ENCODE results near the gene FXR1.

FXR1 gene

GRCh38 chr3:180959691-180960090 lies 47.2 kb downstream of the FXR1 start:
- Histone ChIP-seq H3K27ac (ENCODE audit: poor library complexity, severe bottlenecking) (no peak overlapping the region), H3K36me3 (ENCODE audit: low read depth) (peaks cover 96% of the 10 kb centered on the region), H3K4me3 (ENCODE audit: severe bottlenecking) (no peak overlapping the region), H3K27me3 (ENCODE audit: insufficient read depth, poor library complexity, severe bottlenecking) (no peaks in the 10 kb centered on the region), H3K4me1 (ENCODE audit: insufficient read depth, poor library complexity, severe bottlenecking) (no peaks in the 10 kb centered on the region), H3K9me3 (ENCODE audit: severe bottlenecking) (no peaks in the 10 kb centered on the region)
- no peak for TF ChIP-seq CTCF (IDR thresholded peaks at IDR 0.05; ENCODE audit: poor library complexity, severe bottlenecking)
- ATAC-seq (ENCODE audit: low read depth) (no peak), DNase-seq (ENCODE audit: low spot score) (no peak)

- no peak overlapping the region for H3K27ac ChIP-seq (ENCODE audit: poor library complexity, severe bottlenecking)
- no peaks in the 10 kb centered on the region for H3K27me3 ChIP-seq (ENCODE audit: insufficient read depth, poor library complexity, severe bottlenecking)
- no peaks in the 10 kb centered on the region for H3K9me3 ChIP-seq (ENCODE audit: severe bottlenecking)
- H3K4me3 ChIP-seq (ENCODE audit: severe bottlenecking), result no peak overlapping the region
- H3K4me1 ChIP-seq (ENCODE audit: insufficient read depth, poor library complexity, severe bottlenecking), result no peaks in the 10 kb centered on the region
- no peak for DNase-seq (ENCODE audit: low spot score)
- TF ChIP-seq CTCF (IDR thresholded peaks at IDR 0.05; ENCODE audit: poor library complexity, severe bottlenecking), result no peak
- peaks cover 99% of the 10 kb centered on the region for H3K36me3 ChIP-seq (ENCODE audit: low read depth)
- ATAC-seq (ENCODE audit: low read depth), result no peak
Observed at GRCh38 chr3:180961087-180961486, 48.6 kb downstream of the FXR1 start.

DNA sequence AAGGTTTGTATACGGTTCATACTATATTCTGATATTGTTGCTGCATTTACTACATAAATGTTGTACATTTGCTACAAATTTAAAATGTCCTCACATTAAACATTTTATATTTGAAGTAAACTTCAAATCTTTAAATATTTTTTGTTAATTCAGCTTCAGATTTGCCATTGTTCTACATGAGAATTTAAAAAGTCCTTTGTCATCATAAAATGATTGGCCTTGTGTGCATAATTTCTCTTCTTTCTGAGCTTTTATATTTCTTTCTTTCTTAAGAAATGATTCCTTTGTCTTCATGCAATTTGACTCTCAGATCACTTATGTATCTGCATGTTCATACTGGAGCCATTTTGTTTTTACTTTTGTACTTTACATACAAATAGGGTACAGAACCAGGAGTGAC lies 49.1 kb downstream of the FXR1 start:
- Histone ChIP-seq H3K27ac (ENCODE audit: poor library complexity, severe bottlenecking) (no peak overlapping the region), H3K4me3 (ENCODE audit: severe bottlenecking) (no peak overlapping the region), H3K27me3 (ENCODE audit: insufficient read depth, poor library complexity, severe bottlenecking) (no peaks in the 10 kb centered on the region), H3K36me3 (ENCODE audit: low read depth) (peaks cover 99% of the 10 kb centered on the region), H3K9me3 (ENCODE audit: severe bottlenecking) (no peaks in the 10 kb centered on the region), H3K4me1 (ENCODE audit: insufficient read depth, poor library complexity, severe bottlenecking) (no peaks in the 10 kb centered on the region)
- TF ChIP-seq CTCF (IDR thresholded peaks at IDR 0.05; ENCODE audit: poor library complexity, severe bottlenecking), result no peak
- ATAC-seq (ENCODE audit: low read depth) (no peak), DNase-seq (ENCODE audit: low spot score) (no peak)

- peaks cover 99% of the 10 kb centered on the region for H3K36me3 ChIP-seq (ENCODE audit: low read depth)
- no peak overlapping the region for H3K4me3 ChIP-seq (ENCODE audit: severe bottlenecking)
- TF ChIP-seq CTCF (IDR thresholded peaks at IDR 0.05; ENCODE audit: poor library complexity, severe bottlenecking), result no peak
- ATAC-seq (ENCODE audit: low read depth), result no peak
- DNase-seq (ENCODE audit: low spot score), result no peak
- H3K27ac ChIP-seq (ENCODE audit: poor library complexity, severe bottlenecking), result no peak overlapping the region
- H3K9me3 ChIP-seq (ENCODE audit: severe bottlenecking), result no peaks in the 10 kb centered on the region
- H3K4me1 ChIP-seq (ENCODE audit: insufficient read depth, poor library complexity, severe bottlenecking), result no peaks in the 10 kb centered on the region
- no peaks in the 10 kb centered on the region for H3K27me3 ChIP-seq (ENCODE audit: insufficient read depth, poor library complexity, severe bottlenecking)
Observed at GRCh38 chr3:180962530-180962929, 50.1 kb downstream of the FXR1 start.

GRCh38 chr3:180970931-180971330 lies 58.5 kb downstream of the FXR1 start:
- Histone ChIP-seq H3K4me3 (ENCODE audit: severe bottlenecking) (no peak overlapping the region), H3K4me1 (ENCODE audit: insufficient read depth, poor library complexity, severe bottlenecking) (no peaks in the 10 kb centered on the region), H3K36me3 (ENCODE audit: low read depth) (peaks cover 79% of the 10 kb centered on the region), H3K27me3 (ENCODE audit: insufficient read depth, poor library complexity, severe bottlenecking) (no peaks in the 10 kb centered on the region), H3K9me3 (ENCODE audit: severe bottlenecking) (no peaks in the 10 kb centered on the region), H3K27ac (ENCODE audit: poor library complexity, severe bottlenecking) (no peak overlapping the region)
- no peak for TF ChIP-seq CTCF (IDR thresholded peaks at IDR 0.05; ENCODE audit: poor library complexity, severe bottlenecking)
- DNase-seq (ENCODE audit: low spot score) (no peak), ATAC-seq (ENCODE audit: low read depth) (no peak)
